Activated T-cell treated with anti-CD3 and anti-CD28 coated beads, Interleukin-2, amount 50 U/mL, for 4 hours (primary cell): Measurements from ENCODE around the gene KDM6A. TPM values are rescaled to one million over a fixed set of nuclear protein-coding genes. Genes with fewer than 3 reads are reported as not detected.
"Not testable (repeated sequence)": the region's sequence is repeated elsewhere in the genome, so short reads cannot be mapped to it uniquely, and the experiment has no call there.

Experiments
- ATAC-seq, 2 donors: fragments of 200-7000 bp; cut with Tn5 transposase; one replicate each; pipeline ENCODE4 v1.10.0; 2021
- DNase-seq: peaks from one replicate; pipeline ENCODE4 v3.0.0-alpha.2; 2020
- H3K27me3 Mint-ChIP-seq: one replicate; pipeline ENCODE4 v1.8.0; 2021; ENCODE audit warnings: low read depth, mixed read lengths
- H3K36me3 Mint-ChIP-seq: one replicate; pipeline ENCODE4 v1.8.0; 2022; ENCODE audit warnings: mixed read lengths; ENCODE audit not compliant: insufficient read depth
- H3K4me1 Mint-ChIP-seq: one replicate; pipeline ENCODE4 v1.8.0; 2021; ENCODE audit warnings: low read depth, mixed read lengths
- H3K4me3 Mint-ChIP-seq: one replicate; pipeline ENCODE4 v1.8.0; 2021; ENCODE audit warnings: mild to moderate bottlenecking, moderate library complexity, mixed read lengths
- H3K9me3 Mint-ChIP-seq: one replicate; pipeline ENCODE4 v1.8.0; 2021; ENCODE audit warnings: mixed read lengths
- total RNA-seq, 3 donors: library from RNA; stranded (reverse); gene quantifications; one replicate each; pipeline ENCODE4 v1.2.1, GENCODE V29; 2021

KDM6A gene
- total RNA-seq, 3 donors from 2014 or later: 17.6 to 29.7 (median 21.5) TPM

- Mint-ChIP-seq H3K4me3 (peak overlapping the region; percentile 31), H3K9me3 (peaks cover 23% of the 10 kb centered on the region), H3K27me3 (no peaks in the 10 kb centered on the region), H3K4me1 (peaks cover 55% of the 10 kb centered on the region), H3K36me3 (peaks cover 11% of the 10 kb centered on the region)
- ATAC-seq (no peak), DNase-seq (no peak)
These were observed 27.0 kb downstream of the KDM6A start for GRCh38 chrX:44899946-44900345.

DNA sequence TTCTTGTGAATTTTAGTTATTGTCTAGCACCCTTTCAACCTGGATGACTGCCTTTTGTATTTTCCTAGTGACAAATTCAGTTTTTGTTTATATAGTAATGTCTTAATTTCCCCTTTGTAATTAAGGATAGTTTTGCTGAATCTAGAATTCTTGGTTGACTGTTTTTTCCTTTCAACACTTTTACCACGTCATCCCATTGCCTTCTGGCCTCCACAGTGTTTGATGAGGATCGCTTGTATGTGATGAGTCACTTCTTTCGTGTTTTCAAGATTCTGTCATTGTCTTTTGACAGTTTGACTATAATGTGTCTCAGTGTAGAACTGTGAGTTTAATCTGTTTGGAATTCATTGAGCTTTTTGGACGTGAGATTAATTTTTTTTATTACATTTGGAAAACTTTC is 30.1 kb downstream of the KDM6A start:
- H3K27me3 Mint-ChIP-seq: no peaks in the 10 kb centered on the region
- peaks cover 7% of the 10 kb centered on the region for H3K36me3 Mint-ChIP-seq
- peaks cover 14% of the 10 kb centered on the region for H3K9me3 Mint-ChIP-seq
- ATAC-seq (peak; percentile 79 to 82), DNase-seq (no peak)
- H3K4me3 Mint-ChIP-seq: no peak overlapping the region
- peaks cover 67% of the 10 kb centered on the region for H3K4me1 Mint-ChIP-seq

DNA sequence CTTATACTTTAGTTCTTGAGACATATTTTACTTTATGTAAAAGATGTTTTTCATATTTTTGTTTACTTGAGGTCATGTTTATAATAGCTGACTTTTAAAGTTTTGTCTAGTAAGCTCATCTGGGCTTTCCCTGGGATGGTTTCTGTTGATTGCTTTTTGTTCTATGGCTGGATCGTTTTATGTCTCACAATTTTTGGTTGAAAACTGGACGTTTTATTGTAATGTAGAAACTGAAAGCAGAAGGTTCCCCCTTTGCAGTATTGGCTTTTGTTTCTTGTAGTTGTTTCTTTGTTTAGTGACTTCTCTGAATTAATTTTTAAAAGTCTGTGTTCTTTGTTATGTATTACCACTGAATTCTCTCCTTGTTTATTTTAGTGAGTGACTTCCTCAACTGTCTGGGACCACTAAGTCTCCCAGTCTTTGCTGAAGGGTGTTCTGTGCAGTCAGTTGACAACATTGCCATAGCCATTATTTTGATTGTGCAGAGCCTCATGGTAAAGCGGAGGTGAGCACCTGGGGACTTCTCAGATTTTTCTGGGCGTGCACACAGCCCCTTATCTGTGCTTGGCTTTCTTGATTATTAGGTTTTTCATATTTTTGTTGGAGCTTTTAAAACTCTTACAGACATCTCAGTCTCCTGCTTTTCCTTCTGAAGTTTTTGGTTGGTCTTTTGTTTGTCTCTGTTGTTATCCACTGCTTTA is 31.0 kb downstream of the KDM6A start:
- H3K9me3 Mint-ChIP-seq: peaks cover 14% of the 10 kb centered on the region
- no peaks in the 10 kb centered on the region for H3K27me3 Mint-ChIP-seq
- peaks cover 66% of the 10 kb centered on the region for H3K4me1 Mint-ChIP-seq
- H3K36me3 Mint-ChIP-seq: peaks cover 9% of the 10 kb centered on the region
- peak overlapping the region; percentile 8 for H3K4me3 Mint-ChIP-seq
- DNase-seq (no peak), ATAC-seq (no peak)

- H3K27me3 Mint-ChIP-seq: no peaks in the 10 kb centered on the region
- H3K36me3 Mint-ChIP-seq: peaks cover 9% of the 10 kb centered on the region
- H3K4me3 Mint-ChIP-seq: no peak overlapping the region
- no peak for DNase-seq
- H3K4me1 Mint-ChIP-seq: peaks cover 63% of the 10 kb centered on the region
- no peak for ATAC-seq
- peaks cover 14% of the 10 kb centered on the region for H3K9me3 Mint-ChIP-seq
These were observed 31.6 kb downstream of the KDM6A start for GRCh38 chrX:44904542-44905115.

GRCh38 chrX:44906041-44906440 is 33.1 kb downstream of the KDM6A start:
- no peak overlapping the region for H3K4me3 Mint-ChIP-seq
- peaks cover 14% of the 10 kb centered on the region for H3K9me3 Mint-ChIP-seq

GRCh38 chrX:44906542-44906941 is 33.6 kb downstream of the KDM6A start:
- Mint-ChIP-seq H3K4me3 (peak overlapping the region; percentile 4), H3K36me3 (peaks cover 9% of the 10 kb centered on the region), H3K4me1 (peaks cover 56% of the 10 kb centered on the region), H3K27me3 (no peaks in the 10 kb centered on the region), H3K9me3 (peaks cover 14% of the 10 kb centered on the region)
- ATAC-seq (no peak), DNase-seq (no peak)

More at GRCh38 chrX:44906041-44906440, 33.1 kb downstream of the KDM6A start:
- H3K27me3 Mint-ChIP-seq: no peaks in the 10 kb centered on the region
- H3K36me3 Mint-ChIP-seq: peaks cover 9% of the 10 kb centered on the region
- peaks cover 56% of the 10 kb centered on the region for H3K4me1 Mint-ChIP-seq
- ATAC-seq (no peak), DNase-seq (no peak)

- Mint-ChIP-seq H3K9me3 (peaks cover 11% of the 10 kb centered on the region), H3K27me3 (no peaks in the 10 kb centered on the region), H3K4me1 (peaks cover 56% of the 10 kb centered on the region), H3K36me3 (peaks cover 7% of the 10 kb centered on the region), H3K4me3 (no peak overlapping the region)
- DNase-seq (no peak), ATAC-seq (peak in 1 of 2 donors; percentile 59)
These were observed 35.2 kb downstream of the KDM6A start for GRCh38 chrX:44908153-44908552.

DNA sequence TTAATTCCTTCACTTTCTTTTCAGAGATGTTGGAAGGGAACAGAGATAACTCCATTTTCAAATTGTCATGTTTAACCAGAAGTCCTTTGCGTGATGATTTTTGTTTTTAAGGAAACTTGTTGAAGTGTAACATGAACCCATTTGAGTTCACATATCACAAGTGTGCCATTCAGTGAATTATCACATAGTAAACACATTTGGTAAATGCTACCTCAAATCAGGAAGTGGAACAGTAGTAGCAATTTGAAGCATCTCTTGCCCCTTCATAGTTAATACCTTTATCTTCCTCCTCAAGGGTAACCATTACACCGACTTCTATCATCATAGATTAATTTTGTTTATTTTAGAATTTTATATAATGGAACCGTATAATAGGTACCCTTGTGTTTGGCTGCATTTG is 35.8 kb downstream of the KDM6A start:
- Mint-ChIP-seq H3K27me3 (no peaks in the 10 kb centered on the region), H3K36me3 (peaks cover 3% of the 10 kb centered on the region), H3K4me1 (peaks cover 52% of the 10 kb centered on the region), H3K9me3 (peaks cover 5% of the 10 kb centered on the region), H3K4me3 (no peak overlapping the region)
- DNase-seq (no peak), ATAC-seq (no peak)

GRCh38 chrX:44910508-44910907 is 37.5 kb downstream of the KDM6A start:
- H3K4me1 Mint-ChIP-seq: peaks cover 51% of the 10 kb centered on the region
- H3K4me3 Mint-ChIP-seq, H3K27me3 Mint-ChIP-seq: not testable (repeated sequence)

DNA sequence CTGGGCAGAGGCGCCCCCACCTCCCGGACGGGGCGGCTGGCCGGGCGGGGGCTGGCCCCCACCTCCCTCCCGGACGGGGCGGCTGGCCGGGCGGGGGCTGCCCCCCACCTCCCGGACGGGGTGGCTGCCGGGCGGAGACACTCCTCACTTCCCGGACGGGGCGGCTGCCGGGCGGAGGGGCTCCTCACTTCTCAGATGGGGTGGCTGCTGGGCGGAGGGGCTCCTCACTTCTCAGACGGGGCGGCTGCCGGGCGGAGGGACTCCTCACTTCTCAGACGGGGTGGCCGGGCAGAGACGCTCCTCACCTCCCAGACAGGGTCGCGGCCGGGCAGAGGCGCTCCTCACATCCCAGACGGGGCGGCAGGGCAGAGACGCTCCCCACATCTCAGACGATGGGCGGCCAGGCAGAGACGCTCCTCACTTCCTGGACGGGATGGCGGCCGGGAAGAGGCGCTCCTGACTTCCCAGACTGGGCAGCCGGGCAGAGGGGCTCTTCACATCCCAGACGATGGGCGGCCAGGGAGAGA is 38.1 kb downstream of the KDM6A start:
- H3K4me1 Mint-ChIP-seq: peaks cover 50% of the 10 kb centered on the region
- not testable (repeated sequence) for H3K27me3 Mint-ChIP-seq, H3K36me3 Mint-ChIP-seq, DNase-seq, ATAC-seq, H3K9me3 Mint-ChIP-seq, H3K4me3 Mint-ChIP-seq

More at GRCh38 chrX:44910508-44910907, 37.5 kb downstream of the KDM6A start:
- ATAC-seq, DNase-seq, H3K36me3 Mint-ChIP-seq, H3K9me3 Mint-ChIP-seq: not testable (repeated sequence)

DNA sequence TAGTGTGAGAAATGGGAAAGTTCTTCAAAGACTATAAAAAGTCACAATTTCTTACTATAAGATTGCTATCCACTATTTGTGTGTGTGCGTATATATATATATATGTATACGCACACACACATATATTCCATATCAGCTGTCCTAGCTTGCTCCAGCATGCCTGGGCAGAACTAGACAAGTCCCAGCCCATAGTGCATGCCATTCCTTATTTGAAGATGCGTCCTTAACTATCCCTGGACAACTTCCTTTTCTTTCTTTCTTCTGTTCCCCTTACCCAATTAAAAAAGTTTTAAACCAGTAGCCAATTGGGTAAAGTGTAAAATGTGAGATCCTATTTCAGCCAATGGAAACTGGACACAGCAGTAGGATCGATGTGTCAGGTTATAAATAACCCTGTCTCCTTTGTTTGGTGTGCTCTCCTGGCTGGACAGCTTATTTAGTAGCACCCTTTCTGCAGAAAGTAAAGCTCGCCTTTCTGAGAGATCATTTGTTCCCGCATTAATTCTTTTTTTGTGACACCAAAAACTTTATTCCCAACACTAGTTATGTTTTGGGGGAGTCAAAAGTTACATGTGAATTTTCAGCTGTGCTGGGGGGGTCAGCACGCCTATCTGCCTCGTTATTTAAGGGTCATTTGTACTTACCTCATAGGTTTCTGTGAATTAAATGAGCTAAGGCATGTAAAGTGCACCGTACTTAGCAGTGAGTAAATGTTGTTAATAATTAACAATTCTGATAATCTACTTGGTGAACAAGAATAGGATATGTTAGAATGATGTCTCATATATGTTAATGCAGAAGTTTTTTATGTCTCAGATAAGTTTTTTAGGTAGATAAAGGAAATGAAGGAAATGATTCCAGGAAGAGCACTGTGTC is 40.9 kb downstream of the KDM6A start:
- DNase-seq (no peak), ATAC-seq (peak in 1 of 2 donors; percentile 38)
- H3K9me3 Mint-ChIP-seq: no peaks in the 10 kb centered on the region
- H3K27me3 Mint-ChIP-seq: no peaks in the 10 kb centered on the region
- H3K36me3 Mint-ChIP-seq: peaks cover 3% of the 10 kb centered on the region
- no peak overlapping the region for H3K4me3 Mint-ChIP-seq
- peaks cover 39% of the 10 kb centered on the region for H3K4me1 Mint-ChIP-seq

DNA sequence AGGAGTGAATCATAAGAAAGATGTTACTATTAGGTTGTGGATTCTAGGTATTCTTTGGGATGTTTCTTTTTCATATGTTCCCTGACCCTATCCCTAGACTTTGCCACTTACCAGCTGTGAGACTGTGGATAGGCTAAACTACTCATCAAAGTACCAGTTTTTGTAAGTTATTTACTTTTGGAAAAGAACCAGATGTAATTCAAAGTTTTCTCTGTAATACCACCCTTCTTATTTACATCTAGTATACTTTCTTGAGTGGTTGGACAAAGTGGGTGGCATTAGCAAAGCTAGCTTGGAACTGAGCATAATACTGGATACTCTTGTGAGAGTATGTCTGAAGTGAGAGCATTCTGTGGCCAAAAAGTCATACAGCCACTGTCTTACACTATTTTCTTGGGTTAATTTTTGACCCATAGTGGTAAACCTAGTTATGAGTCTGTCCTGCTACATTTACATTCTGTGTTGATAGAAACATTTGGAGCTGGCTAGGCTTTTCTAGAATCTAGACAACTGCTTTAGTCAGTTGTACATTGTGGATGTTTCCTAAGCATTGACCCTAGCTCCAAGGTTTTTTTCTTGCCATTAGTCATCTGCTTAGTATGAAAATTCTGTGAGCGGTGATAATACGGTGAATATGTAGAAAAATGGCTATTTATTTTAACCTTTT is 41.7 kb downstream of the KDM6A start:
- Mint-ChIP-seq H3K9me3 (no peaks in the 10 kb centered on the region), H3K27me3 (no peaks in the 10 kb centered on the region), H3K4me3 (no peak overlapping the region), H3K36me3 (peaks cover 3% of the 10 kb centered on the region), H3K4me1 (peaks cover 39% of the 10 kb centered on the region)
- DNase-seq (no peak), ATAC-seq (peak; percentile 7 to 41)

- Mint-ChIP-seq H3K27me3 (no peaks in the 10 kb centered on the region), H3K9me3 (no peaks in the 10 kb centered on the region), H3K4me1 (peaks cover 43% of the 10 kb centered on the region), H3K4me3 (peak overlapping the region; percentile 45), H3K36me3 (peaks cover 3% of the 10 kb centered on the region)
- ATAC-seq: no peak
- no peak for DNase-seq
These were observed 42.4 kb downstream of the KDM6A start for GRCh38 chrX:44915361-44915868.

DNA sequence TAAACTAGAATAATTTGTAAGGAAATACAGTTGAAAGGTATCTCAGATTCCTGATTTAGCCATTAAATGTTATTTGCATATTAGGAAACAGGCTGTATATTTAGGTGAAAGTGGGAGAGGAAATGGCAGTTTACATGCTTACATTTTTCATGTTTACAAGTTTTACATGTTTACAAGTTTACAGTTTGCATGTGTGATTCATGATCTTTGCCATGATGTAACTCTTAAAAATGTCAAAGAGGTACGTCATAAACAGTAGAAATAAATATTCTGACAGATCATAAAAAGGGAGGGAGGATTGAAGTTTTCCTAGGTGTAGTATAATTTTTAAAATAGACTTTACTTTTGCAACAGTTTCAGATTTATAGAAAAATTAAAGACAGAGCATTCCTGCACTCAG is 45.7 kb downstream of the KDM6A start:
- H3K4me1 Mint-ChIP-seq: peaks cover 53% of the 10 kb centered on the region
- H3K9me3 Mint-ChIP-seq: no peaks in the 10 kb centered on the region
- peaks cover 3% of the 10 kb centered on the region for H3K36me3 Mint-ChIP-seq
- ATAC-seq (no peak), DNase-seq (no peak)
- H3K4me3 Mint-ChIP-seq: no peak overlapping the region
- no peaks in the 10 kb centered on the region for H3K27me3 Mint-ChIP-seq
